GM19324 (cell line): ENCODE data around the gene MMP14.
"Not testable (repeated sequence)": the region's sequence is repeated elsewhere in the genome, so short reads cannot be mapped to it uniquely, and the experiment has no call there.

Experiments
- ATAC-seq: cut with Tn5 transposase; IDR thresholded peaks from one replicate; pipeline ENCODE4 v1.9.1; 2021; ENCODE audit warnings: mild to moderate bottlenecking, moderate library complexity; ENCODE audit not compliant: unreplicated experiment, low FRiP score

Gene MMP14

DNA sequence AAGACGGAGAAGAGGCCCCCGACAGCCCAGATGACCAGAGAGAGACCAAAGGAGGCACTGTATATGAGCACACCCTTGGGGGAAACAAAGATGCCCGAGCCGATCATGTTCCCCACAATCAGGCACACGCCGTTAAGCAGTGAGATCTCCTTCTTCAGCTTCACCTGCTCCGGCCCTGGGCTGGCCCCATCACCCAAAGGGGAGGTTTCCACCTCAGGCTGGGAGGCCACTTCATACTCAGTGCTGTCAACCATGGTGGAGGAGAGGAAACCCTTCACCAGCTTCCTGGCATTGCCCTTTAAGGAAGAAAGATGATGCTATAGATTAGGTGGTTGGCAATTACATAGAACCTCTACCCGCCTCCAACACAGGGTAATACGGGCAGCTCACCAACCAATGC lies 23.2 kb upstream of the MMP14 start:
- ATAC-seq = no peak

DNA sequence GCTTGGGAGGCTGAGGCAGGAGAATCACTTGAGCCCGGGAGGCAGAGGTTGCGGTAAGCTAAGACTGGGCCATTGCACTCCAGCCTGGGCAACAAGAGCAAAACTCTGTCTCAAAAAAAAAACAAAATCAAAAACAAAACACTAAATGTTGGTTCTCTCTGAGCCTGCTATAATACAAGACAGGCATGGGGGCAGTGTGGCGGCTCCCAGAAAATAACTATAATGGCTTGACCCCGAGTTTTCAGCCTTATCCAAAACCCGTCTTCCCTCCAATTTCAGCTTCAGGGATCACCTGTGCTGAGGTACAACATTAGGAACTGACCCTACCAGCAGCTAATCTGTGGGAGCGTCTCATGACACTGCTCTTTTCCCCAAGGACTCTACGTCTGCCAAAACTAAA lies 22.0 kb upstream of the MMP14 start:
- ATAC-seq = no peak

DNA sequence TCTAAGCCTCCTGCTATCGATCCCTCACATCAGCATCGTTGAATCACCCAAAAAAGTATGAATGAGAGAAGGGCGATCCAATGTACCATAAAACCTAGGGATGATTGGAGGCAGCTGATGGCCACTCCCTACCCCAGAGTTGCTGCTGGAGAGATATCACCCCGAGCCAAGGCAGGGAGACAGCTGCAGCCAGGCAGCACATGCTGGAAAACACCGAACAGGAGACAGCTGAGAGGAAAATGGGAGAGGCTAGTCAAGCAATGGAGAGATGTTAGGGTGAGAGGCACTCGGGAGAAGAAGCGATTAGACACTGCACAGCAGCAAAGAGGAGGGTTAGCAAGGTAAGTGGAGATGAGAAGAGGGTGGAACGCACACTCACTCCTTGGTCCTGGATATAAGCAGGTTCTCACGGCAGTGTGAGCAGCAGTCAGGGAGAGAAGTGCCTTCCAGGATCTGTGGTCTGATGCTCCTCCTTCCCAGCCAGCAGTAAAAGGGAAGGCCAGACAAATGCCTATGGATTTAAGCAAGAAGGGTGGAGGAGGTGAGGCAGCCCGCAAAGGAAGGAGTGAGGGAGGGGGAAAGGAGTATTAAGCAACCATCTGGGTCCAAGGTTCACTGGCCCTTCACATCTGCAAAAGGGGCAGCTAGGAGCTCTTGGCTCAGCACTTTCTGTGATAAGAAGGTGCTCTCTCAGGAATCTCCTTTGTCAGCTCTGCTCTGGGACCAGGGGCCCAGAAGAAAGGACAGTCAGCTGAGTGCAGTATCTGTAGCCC lies 21.3 kb upstream of the MMP14 start, which contains the start of gene SLC7A7:
Gene SLC7A7, minus strand, starts transcription at position 495 of the 773 bp plus-strand sequence. CDS start 2,037 bp downstream, outside the sequence.
- ATAC-seq = no peak

DNA sequence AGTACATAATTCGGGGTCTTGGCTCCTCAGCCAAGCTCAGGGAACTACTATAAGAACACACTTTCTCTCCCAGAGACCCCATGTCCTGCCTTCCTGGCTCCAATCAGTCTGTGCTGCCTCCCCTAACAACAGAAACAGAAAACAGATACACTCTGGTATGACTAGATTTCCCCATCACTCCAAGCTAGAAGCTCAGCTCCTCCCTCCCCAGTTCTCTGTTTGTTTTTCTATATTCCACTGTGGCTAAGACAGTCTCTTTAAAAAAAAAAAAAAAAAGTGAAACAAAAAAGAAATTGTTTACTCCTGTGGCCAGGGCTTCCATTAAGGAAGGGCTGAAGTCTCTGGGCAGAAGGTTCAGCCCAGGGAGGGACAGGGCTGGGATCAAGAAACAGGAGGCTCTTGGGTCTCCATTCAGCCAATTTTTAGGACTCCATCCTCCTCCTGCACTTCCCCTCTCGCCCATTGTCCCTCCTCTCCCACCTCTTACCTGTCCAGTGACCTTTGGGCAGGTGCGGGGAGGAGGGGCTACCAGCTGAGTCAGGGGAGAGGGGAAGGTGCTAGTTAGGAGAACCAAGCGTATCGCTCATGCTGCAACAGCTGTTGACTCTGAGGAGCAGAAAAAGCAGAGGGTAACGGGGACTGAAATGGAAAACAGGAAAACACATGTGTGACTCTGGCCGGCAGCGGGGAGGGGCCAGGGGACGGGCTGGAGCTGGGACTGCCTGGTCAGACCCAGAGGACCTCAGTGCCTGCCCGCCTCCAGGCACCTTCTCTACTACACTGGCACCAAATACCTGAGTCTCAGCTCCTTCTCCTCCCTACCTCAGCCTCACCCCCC lies 17.0 kb upstream of the MMP14 start:
- ATAC-seq = no peak

DNA sequence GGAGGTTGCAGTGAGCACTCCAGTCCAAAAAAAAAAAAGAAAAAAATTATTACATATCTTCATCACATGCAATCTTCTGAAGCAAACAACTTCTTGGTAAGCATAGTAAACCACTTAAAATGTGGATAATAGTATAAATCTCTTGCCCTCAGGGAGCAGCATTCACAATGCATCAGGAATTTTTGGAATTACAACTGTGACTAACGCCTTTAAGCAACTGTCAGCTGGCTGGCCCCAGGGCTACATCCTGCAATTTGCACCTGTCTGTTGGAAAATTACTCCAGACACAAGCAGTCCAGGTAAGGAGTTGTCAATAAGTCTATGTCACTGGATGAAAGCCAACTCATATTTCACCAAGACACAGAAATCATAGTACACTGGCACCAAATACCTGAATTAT lies 15.7 kb upstream of the MMP14 start:
- ATAC-seq = no peak

DNA sequence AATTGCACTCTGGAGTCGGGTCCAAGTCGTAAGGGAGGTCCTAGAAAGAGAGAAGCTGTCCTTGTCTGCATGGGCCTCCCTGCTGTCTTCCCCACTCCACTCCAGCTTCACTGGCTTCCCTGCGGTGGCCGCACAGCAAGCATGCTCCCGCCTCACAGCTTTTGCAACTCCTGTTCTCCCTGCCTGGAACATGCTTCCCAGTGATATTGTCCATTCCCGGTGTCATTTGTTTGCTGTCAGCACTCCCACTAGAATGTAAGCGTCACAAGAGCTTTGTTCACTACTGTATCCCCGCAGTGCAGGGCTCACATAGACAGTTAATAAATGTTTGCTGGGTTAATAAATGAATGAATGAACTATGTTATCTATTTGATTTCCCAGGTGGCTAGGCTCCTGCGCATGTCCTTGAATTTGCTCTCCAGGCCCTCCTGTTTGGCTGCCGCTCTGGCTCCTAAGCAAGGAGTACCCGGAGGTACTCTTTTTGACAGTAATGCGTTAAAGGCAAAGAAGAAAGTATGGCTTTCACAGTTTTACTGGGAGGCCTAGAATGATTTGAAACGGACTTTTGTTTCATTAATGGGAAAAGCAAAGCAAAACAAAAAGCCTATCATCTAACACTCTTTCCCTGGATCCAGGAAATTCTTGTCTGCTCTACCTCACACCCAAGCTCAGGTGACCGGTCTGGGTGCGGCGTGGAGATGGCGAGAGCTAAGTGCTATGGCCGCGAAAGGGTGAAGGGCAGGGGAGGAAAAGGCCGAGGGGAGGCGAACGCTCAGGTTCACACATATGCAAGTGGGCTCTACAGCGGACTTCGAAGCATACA lies 15.0 kb upstream of the MMP14 start:
- ATAC-seq = no peak

DNA sequence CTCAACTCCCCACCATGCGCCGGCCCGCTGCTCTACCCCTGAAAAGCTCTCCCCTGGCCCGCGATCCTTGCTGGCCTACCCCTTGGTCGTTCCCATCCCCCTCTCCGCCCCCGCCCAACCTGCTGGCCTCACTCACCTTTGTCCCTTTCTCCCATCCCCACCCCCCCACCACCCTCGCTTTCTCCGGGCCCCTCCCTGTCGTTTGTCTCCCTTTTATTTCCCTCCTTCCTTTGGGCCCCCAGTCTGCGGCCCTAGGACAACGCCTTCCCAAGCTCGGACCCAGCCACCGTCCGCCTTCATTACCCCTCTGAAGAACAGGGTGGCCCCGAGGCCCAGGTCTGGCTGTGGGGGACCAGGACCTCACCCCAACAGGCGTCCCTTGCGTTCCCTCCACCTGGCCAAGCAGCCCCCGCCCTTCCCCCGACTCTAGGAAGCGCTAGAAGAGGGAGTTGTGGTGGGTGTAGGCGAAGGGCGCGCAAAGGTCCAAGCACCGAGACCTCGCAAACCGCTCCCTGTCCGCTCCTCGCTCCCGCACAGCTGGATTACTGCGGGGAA lies 14.3 kb upstream of the MMP14 start:
- ATAC-seq = no peak

DNA sequence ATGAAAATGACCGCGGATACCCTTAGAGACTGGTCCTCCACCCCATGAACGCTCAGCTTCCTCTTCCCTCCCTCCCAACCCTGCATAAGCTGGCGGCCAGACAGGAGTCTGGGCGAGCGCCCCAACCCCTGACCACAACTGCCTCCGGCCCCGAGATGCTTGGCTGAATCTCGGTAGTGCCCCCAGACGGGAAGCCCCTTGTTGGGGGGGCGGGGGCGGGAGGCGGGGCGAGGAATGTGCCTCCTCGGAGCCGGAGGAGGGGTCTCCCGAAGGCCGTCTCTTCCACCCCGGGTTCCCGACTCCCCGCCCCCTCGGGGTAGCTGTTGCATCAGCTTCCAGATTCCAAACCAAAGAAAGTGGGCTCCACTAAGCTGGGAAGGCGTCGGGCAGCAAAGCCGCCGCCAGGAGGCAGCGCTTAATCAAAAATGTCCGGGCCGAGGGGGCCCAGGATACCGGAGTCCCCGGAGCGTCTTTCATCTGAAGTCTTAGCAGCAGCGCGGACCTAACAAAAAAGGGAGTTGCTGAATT lies 13.8 kb upstream of the MMP14 start:
- ATAC-seq = no peak

DNA sequence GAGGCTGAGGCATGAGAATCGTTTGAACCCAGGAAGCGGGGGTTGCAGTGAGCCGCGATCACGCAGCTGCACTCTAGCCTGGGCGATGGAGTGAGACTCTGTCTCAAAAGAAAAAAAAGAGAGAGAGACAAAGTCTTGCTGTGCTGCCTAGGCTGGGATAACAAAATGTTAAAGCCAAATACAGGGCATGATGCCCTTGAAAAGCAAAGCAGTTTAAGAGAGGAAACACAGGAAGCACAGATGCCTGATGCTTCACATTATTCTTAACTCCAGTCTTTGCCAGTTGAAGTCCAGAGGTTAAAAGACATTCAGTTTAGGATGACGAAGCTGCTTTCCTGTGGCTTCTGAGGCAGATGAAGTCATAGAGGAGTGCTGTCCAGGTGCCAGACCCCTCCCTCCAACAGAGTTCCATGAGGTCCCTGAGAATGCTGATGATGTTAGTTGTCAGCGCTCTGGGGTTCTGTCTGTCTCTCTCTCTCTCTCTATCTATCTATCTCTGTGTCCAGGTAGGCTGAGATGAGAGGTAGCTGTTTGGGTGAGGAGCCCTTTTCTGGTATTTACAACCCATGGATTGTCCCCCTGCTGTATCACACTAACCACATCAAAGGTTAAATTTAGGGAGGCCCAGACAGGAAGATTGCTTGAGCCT lies 11.6 kb upstream of the MMP14 start:
- no peak for ATAC-seq

DNA sequence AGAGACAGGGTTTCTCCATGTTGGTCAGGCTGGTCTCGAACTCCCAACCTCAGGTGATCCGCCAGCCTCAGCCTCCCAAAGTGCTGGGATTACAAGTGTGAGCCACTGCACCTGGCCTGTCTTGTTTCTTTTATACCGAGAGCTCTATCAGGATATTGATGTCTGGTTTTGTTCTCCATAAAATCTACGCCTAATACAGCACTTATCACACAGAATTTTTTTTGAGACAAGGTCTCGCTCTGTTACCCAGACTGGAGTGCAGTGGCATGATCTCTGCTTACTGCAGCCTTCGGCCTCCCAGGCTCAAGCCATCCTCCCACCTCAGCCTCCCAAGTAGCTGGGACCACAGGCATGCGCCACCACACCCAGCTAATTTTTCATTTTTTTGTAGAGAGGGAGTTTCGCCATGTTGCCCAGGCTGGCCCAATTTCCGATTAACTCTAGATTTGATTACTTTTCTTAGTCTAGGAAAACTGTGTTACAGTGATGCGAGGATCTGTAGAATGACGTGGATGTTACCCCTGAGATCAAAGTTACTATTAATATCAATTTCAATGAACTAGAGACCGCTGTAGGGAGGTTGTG lies 7.2 kb upstream of the MMP14 start:
- not testable (repeated sequence) for ATAC-seq

DNA sequence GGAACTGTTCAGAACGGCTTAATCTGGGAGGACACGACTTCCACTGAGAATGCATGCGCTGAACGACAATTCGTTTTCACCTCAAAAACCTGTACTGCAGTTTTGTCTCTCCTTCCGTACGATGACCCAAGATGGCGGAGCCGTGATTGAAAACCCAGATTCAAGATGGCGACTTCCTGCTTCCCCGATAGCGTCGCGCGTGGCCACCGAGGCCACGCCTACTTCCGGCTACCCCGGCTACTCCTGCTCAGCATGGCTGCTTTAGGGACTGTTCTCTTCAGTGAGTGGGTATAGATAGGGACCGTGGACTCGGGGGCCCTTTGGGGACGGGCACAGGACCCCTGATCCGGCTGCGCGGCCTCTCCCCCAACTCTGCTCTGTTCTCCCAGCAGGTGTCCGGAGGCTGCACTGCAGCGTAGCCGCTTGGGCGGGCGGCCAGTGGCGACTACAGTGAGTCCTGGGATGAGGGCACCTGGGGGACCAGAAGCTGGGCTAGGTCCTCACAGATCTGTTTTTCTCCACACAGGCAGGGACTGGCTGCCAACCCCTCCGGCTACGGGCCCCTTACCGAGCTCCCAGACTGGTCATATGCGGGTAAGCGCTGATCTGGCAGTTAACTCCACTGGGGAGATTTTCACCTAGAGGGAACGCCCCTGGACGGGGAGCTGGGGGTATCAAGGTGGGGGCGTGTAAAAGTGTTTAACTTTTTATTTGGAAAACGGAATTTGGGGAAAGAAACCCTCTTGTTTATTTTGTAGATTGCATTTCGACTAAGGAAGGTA lies 6.5 kb upstream of the MMP14 start, which contains the start of gene MRPL52:
Gene MRPL52, plus strand, starts transcription at position 227 of the 782 bp plus-strand sequence. Its CDS starts 26 bp downstream, at position 253.
- ATAC-seq = peak; percentile 89

DNA sequence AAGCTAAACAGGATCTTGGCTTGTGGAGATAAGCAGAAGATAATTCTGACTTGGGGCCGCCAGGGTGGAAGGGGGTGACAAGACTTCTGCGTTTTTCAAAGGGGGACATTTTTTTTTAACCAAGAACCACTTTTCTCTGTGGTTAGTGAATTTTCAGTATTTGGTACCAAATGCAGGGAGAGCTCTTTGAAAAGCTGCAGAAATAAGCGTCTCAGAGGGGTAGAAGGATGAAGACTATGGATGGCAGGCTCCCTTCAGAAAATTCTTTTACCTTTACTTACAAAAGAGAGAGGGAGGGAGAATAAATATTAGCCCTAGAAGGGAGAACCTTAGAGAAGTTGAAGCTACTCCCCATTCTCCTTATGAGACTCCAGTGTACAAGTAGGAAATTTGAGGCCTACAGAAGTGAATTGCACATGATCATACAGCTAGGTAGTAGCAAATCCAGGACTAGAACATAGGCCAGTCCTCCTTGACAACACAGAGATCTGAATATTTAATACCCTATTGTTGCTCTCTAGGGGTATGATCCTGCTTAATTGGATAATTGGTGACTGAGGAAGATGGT lies 5.9 kb upstream of the MMP14 start:
- no peak for ATAC-seq

DNA sequence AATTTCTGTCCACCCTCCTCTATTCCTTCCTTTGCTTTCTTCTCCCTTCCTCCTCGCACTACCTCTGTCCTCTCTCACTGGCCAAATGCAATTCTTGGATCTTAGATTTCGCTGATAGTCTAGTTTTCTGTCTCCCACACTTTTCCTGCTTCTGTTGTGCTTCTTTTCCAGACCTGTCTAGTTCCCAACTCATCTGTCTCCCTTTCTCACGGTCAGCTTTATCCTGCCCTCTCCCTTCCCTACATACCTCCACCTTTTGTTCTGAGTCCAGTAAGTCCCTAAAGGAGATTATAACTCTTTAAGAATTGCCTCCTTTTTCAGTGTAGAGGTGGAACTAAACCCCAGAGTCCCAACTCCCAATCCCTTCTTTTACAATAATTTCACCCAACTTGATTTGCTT lies 880 bp upstream of the MMP14 start:
- no peak for ATAC-seq

DNA sequence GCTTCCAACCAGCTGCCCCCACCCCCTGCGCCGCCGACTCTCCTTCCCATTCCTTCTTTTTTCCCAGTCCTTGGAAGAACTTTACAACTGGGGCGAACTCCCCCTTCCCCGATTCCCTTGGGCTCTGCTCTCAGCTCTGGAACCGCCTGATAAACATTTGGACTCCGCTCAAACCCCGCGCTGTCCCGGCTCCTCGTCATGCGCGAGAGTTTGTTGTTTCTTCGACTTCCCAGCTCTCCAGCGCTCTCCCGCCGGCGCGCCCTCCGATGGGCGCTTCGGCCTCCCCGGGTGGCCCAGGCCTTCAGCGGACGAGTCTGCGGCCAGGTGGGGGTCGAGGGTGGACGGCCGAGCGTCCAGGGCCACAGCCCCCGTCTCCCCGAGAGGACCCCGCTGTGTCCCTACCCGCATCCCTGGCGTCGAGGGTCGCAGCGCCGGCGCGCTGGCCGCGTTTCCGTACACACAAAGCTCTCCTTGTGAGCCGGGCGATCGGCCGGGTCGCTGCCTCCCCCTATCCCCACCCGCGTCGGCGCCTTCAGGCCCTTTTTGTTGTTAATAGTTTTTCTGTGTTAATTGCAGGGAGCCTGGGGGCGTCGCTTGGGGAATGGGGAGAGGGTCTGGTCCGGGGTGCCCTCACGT lies 847 bp downstream of the MMP14 start:
- no peak for ATAC-seq

DNA sequence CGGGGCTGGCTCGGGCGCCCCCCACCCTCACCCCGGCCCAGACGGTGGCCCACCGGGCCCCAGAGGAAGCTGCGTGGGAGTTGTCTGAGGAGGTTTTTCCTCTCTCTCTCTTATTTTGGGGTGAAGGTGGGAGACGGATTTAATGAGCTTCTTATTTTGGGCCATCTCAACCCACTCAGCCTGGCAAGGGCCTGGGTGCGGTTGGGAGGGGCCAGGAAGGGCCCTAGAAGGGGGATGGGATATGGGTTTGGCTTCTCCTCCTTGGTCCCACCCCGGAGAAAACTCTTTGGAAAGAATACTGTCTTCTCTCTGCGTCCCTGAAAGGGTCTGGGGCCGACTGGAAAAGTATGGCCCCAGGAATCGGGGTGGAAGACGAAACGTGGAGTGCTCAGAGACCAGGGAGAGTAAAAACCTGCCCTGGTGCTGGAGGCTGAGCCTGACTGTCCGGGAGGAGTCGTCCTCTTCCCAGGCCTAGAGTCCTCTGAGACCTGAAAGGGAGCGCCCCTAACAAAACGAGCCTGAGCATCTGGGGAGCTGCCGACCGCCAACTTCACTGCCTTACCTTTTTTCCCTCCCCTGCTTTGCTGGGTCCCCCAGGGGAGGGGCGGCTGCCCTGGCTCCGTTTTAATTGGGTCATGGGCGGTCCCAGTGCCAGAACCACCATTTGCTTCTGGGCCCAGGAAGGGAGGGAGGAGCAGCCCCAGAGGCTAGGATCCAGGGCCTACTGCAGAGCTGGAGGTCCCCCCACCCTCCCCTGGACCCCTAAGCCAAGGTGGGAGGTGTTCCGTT lies 1.6 kb downstream of the MMP14 start:
- no peak for ATAC-seq

DNA sequence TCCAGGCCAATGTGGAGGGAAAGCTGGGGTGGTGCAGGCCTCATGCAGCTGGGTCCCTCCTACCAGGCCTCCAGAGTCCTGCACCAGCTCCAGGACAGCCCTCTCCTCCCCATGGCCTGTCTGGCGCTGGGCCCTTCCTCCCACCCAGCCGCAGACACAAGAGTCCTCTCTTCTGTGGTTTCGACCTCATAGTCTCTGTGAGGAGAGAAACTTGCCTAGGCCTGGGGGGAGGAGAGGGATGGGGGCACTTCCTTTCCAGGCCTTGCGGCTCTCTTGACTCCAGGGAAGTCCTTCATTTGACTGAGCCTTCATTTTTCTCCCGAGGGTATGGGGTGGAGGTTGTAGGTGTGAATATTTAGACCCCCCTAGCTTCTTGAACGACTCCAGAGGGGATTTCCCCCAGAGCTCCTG lies 2.3 kb downstream of the MMP14 start:
- ATAC-seq = no peak

DNA sequence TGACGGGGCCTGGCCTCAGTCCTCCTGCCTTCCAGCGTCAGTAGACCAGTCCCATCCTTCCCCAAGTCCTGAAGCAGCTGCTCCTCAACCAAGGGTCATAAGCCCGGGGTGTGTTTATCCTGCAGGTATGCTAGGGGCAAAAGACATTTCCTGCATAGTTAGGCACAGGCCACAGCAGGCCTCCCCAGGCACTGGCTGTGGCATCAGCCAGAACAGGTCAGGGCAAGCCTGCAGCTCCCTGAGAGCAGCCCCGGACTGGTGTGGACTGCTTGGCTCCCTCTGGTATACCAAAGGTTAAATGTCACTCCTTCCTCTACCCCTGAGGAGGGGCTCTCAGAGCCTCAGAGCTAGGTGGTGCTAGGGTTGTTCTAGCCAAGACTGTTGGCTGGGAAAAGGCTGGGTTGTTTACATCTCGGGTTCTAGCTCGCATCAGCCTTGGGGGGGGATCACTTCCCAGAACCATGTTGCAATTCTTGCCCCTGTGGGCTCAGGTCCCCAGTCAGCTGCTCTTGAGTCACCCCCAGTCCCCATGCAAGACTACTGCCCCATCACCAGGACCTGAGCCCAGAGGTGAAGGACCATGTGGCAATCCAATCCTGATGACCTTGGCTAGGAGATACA lies 2.9 kb downstream of the MMP14 start:
- no peak for ATAC-seq
